GM12865 (cell line): ENCODE results near the gene TM4SF5.

ENCODE experiments used
- DNase-seq: peaks from one replicate; pipeline ENCODE4 v3.0.0; 2010; ENCODE audit warnings: low read depth
- H3K4me3 ChIP-seq: 2 replicates; pipeline ENCODE4 v1.5.1; 2011; ENCODE audit warnings: mild to moderate bottlenecking, low read depth, low read length, control low read depth
- TF ChIP-seq, protein P1 (sequence below): IDR thresholded peaks from 2 replicates; pipeline ENCODE4 v1.5.1; 2011; ENCODE audit warnings: low read length, control low read depth, low read depth, inconsistent platforms; ENCODE audit not compliant: insufficient read depth; ENCODE audit errors: missing control alignments

TM4SF5 gene

DNA sequence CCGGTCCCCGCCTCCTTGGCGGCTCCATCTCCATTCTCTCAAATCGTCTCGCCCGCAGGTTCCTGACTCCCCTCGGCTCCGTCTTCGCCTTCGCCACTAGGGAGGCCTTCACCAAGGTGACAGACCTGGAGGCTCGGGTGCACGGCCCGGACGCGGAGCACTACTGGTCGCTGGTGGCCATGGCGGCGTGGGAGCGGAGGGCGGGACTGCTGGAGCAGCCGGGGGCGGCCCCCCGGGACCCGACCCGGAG is 17.9 kb downstream of the TM4SF5 start:
- no peak for DNase-seq
- TF ChIP-seq, protein P1, sequence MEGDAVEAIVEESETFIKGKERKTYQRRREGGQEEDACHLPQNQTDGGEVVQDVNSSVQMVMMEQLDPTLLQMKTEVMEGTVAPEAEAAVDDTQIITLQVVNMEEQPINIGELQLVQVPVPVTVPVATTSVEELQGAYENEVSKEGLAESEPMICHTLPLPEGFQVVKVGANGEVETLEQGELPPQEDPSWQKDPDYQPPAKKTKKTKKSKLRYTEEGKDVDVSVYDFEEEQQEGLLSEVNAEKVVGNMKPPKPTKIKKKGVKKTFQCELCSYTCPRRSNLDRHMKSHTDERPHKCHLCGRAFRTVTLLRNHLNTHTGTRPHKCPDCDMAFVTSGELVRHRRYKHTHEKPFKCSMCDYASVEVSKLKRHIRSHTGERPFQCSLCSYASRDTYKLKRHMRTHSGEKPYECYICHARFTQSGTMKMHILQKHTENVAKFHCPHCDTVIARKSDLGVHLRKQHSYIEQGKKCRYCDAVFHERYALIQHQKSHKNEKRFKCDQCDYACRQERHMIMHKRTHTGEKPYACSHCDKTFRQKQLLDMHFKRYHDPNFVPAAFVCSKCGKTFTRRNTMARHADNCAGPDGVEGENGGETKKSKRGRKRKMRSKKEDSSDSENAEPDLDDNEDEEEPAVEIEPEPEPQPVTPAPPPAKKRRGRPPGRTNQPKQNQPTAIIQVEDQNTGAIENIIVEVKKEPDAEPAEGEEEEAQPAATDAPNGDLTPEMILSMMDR = no peak
- peak overlapping the region; percentile 73 for H3K4me3 ChIP-seq

DNA sequence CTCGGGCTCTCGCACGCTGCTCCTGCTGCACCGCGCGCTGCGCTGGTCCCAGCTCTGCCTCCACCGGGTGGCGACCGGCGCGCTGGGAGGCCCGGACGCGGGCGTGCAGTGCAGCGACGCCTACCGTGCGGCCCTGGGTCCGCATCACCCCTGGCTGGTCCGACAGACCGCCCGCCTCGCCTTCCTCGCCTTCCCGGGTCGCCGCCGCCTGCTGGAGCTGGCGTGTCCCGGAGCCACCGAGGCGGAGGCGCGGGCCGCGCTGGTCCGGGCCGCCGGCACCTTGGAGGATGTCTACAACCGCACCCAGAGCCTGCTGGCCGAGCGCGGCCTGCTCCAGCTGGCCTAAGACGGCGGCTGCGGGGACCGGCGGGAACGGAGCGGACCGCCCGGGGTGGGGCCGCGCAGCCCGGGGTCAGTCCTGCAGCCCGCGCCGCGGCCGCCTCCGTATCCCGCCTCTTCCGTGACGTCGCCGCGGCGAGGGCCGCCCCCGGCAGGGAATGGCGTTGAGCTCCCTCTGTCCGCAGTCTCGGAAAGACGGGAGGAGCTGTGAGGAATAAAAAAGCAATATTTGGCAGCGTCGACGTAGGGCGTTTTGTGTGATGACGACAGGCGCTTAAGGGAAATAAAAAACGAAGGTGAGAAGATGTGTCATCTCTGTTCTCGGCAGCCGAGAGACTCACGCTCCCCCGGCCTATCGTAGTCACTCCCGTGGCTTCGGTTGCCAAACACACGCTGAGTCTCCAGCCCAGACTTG is 18.4 kb downstream of the TM4SF5 start:
- TF ChIP-seq, protein P1 = peak; percentile 84
- H3K4me3 ChIP-seq = peak overlapping the region; percentile 73
- DNase-seq = peak; percentile 92

DNA sequence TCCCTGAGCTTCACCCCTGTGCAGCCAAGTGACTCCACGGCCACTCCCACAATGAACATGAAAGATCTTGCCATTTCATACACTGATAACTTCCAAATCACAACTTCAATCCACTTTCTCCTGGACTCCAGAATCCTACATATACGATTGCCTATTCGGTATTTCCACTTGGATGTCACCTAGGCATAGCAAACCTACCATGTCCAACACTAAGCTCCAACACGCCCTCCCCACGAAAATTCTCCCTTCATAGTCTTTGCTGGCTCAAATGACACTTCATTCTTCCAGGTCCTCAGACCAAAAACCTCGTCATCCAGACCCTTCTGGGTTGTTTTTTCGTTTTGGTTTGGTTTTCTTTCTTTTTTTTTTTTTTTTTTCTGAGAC is 19.0 kb downstream of the TM4SF5 start:
- no peak for DNase-seq
- H3K4me3 ChIP-seq = peak overlapping the region; percentile 73
- TF ChIP-seq, protein P1 = no peak

DNA sequence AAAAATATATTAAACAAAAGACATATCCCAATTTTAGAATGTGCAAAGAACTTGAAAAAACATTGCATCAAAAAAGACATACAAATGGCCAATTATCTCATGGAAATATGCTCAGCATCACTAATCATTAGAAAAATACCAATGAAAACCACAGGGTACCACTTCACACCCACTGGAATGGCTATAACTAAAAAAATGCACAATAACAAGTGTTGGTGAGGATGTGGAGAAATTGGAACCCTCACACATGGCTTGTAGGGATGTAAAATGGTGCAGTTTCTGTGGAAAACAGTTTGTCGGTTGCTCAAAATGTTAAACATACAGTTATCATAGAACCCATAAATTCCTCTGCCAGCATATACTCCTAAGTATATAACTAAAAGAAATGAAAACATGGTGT is 23.5 kb downstream of the TM4SF5 start:
- TF ChIP-seq, protein P1 = no peak
- H3K4me3 ChIP-seq = no peak overlapping the region
- DNase-seq = no peak

DNA sequence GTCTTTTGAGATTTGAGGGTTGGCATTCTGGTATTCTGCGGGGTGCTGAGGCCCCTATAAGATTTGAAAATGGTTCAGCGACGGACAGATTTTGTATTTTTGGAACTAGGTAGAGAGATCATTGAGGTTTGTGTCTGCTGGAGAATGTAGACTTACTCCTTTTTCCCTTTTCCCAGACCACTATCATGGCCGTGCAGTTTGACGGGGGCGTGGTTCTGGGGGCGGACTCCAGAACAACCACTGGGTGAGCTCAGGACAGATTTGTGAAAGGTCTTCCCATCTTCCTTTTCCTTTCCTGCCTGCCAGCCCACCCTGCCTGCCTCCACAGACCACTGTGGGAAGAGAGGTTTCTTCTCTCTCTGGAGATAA is 24.9 kb downstream of the TM4SF5 start:
- TF ChIP-seq, protein P1 = no peak
- H3K4me3 ChIP-seq = peak overlapping the region; percentile 49
- DNase-seq = peak; percentile 40

DNA sequence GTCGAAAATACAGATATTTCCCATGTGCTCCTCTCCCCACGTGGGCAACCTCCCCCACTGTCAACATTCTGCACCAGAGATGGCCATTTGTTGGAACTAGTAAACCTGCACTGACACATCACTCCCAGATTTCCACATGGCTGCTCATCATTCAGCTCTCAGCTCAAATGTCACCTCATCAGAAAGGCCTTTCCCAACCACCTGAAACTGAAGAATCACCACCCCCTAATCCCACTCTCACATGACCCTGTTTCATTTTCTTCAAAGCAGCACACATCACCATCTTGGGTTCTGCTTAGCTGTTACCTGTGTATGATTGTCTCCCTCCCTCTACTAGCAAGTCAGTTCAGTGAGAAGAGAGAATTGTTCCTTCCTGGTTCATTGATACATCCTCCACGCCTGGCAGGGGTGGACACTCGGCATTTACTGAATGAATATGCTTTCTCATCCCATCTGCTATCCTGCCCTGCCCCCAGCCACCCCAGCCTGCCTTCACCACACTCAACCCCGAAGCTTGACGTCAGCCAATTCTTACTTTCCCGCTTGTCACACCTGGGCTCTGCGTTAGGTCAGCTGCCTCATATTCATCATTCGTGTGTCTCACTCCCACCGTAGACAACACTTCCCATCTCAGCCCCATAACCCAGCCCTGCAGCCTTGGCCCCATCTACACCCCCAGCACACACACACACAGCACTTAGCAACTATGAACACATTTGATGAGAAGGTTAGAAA is 28.9 kb downstream of the TM4SF5 start:
- DNase-seq = peak; percentile 59
- TF ChIP-seq, protein P1 = no peak
- no peak overlapping the region for H3K4me3 ChIP-seq
